GM08714 (cell line): ENCODE measurements around the gene ADRB1.

Experiments used
- H3K4me3 ChIP-seq: fragments of 200-500 bp; sonication (Bioruptor generic); 2 replicates; pipeline ENCODE4 v1.5.1; 2014; ENCODE audit warnings: mild to moderate bottlenecking, low read length, inconsistent platforms
- ZNF274 ChIP-seq: IDR thresholded peaks from 2 replicates; pipeline ENCODE4 v1.6.1; 2012; ENCODE audit warnings: mild to moderate bottlenecking, low read depth, low read length

ADRB1 gene

GRCh38 chr10:114043532-114044246 lies at the start of gene ADRB1:
ADRB1 (plus strand) TSS chr10:114043866; CDS start chr10:114044133, 267 bp downstream.
- peak within 1 kb of the TSS; percentile 35; the same call in 1 of the 2 replicates for H3K4me3 ChIP-seq
- no peak for TF ChIP-seq ZNF274

GRCh38 chr10:113995201-113995600 lies 48.5 kb upstream of the ADRB1 start:
- TF ChIP-seq ZNF274 = no peak
- no peak overlapping the region for H3K4me3 ChIP-seq

- H3K4me3 ChIP-seq = no peak overlapping the region
- no peak for TF ChIP-seq ZNF274
Observed at GRCh38 chr10:113997428-113997827, 46.2 kb upstream of the ADRB1 start.

- no peak for TF ChIP-seq ZNF274
- no peak overlapping the region for H3K4me3 ChIP-seq
Observed at GRCh38 chr10:113999531-113999930, 44.1 kb upstream of the ADRB1 start.

- H3K4me3 ChIP-seq = no peak overlapping the region
- no peak for TF ChIP-seq ZNF274
Observed at GRCh38 chr10:114000457-114001010, 43.1 kb upstream of the ADRB1 start.

- TF ChIP-seq ZNF274 = no peak
- no peak overlapping the region for H3K4me3 ChIP-seq
Observed at GRCh38 chr10:114002422-114002821, 41.2 kb upstream of the ADRB1 start.

GRCh38 chr10:114003161-114003941 lies 40.3 kb upstream of the ADRB1 start:
- TF ChIP-seq ZNF274 = no peak
- H3K4me3 ChIP-seq = no peak overlapping the region

- no peak for TF ChIP-seq ZNF274
Observed at GRCh38 chr10:114009281-114009996, 34.2 kb upstream of the ADRB1 start.

GRCh38 chr10:114010316-114010715 lies 33.4 kb upstream of the ADRB1 start:
- no peak for TF ChIP-seq ZNF274

More at GRCh38 chr10:114009281-114009996, 34.2 kb upstream of the ADRB1 start:
- H3K4me3 ChIP-seq = no peak overlapping the region

GRCh38 chr10:114012650-114013049 lies 31.0 kb upstream of the ADRB1 start:
- no peak overlapping the region for H3K4me3 ChIP-seq
- no peak for TF ChIP-seq ZNF274

More at GRCh38 chr10:114010316-114010715, 33.4 kb upstream of the ADRB1 start:
- no peak overlapping the region for H3K4me3 ChIP-seq

GRCh38 chr10:114015708-114016107 lies 28.0 kb upstream of the ADRB1 start:
- H3K4me3 ChIP-seq = no peak overlapping the region
- TF ChIP-seq ZNF274 = no peak

GRCh38 chr10:114017271-114017670 lies 26.4 kb upstream of the ADRB1 start:
- no peak for TF ChIP-seq ZNF274
- H3K4me3 ChIP-seq = no peak overlapping the region

- no peak for TF ChIP-seq ZNF274
- no peak overlapping the region for H3K4me3 ChIP-seq
Observed at GRCh38 chr10:114017873-114018272, 25.8 kb upstream of the ADRB1 start.

- no peak overlapping the region for H3K4me3 ChIP-seq
- no peak for TF ChIP-seq ZNF274
Observed at GRCh38 chr10:114019226-114019625, 24.4 kb upstream of the ADRB1 start.
